Transverse colon (tissue), 4 donors: ENCODE measurements around the gene SAPCD2. TPM values are rescaled to one million over a fixed set of nuclear protein-coding genes. Genes with fewer than 3 reads are reported as not detected.
A peak's percentile ranks its signal among the peaks of the same experiment; 100 is the strongest.

Experiments used
- DNase-seq: peaks from one replicate; pipeline ENCODE4 v3.0.0-alpha.2; 2019
- H3K27ac ChIP-seq, 4 donors: fragments of 200-600 bp; sonication (generic); 2 replicates each; pipeline ENCODE4 v1.5.1; 2016 to 2018; ENCODE audit warnings: inconsistent platforms in 4 of 4
- H3K27me3 ChIP-seq: fragments of 200-600 bp; sonication (generic); 2 replicates; pipeline ENCODE4 v1.5.1; 2017; ENCODE audit warnings: inconsistent platforms
- H3K36me3 ChIP-seq, 4 donors: fragments of 200-600 bp; sonication (generic); 2 replicates each; pipeline ENCODE4 v1.5.1; 2017 to 2019; ENCODE audit warnings: inconsistent platforms in 4 of 4
- H3K4me1 ChIP-seq, 4 donors: fragments of 200-600 bp; sonication (generic); 2 replicates each; pipeline ENCODE4 v1.5.1; 2017 to 2020; ENCODE audit warnings: inconsistent platforms in 4 of 4
- H3K4me3 ChIP-seq, 4 donors: fragments of 200-600 bp; sonication (generic); 1 replicate in 1 of 4; 2 replicates in 3 of 4; pipeline versions ENCODE4 v1.5.1 to v1.6.1; 2017 to 2019; ENCODE audit warnings: inconsistent platforms in 4 of 4
- H3K9me3 ChIP-seq, 2 donors: fragments of 200-600 bp; sonication (generic); 2 replicates each; pipeline ENCODE4 v1.5.1; 2017 to 2019; ENCODE audit warnings: inconsistent platforms in 2 of 2
- CTCF ChIP-seq, 5 experiments: fragments of 200-600 bp in 3 of 5; fragments of 450-650 bp in 2 of 5; sonication (generic) in 3 of 5; IDR thresholded peaks; 1 replicate in 2 of 5; 2 replicates in 3 of 5; pipeline ENCODE4 v1.5.1; 2016 to 2017; ENCODE audit warnings: antibody characterized with exemption in 5 of 5, inconsistent platforms in 3 of 5, mild to moderate bottlenecking in 2 of 5, moderate library complexity in 1 of 5
- EP300 ChIP-seq: sonication (generic); formaldehyde crosslinking; IDR thresholded peaks from one replicate; pipeline ENCODE4 v1.6.1; 2017; ENCODE audit warnings: antibody characterized with exemption, low read depth
- POLR2A ChIP-seq: fragments of 450-650 bp; IDR thresholded peaks from one replicate; pipeline ENCODE4 v1.6.1; 2016; ENCODE audit warnings: antibody characterized with exemption, mild to moderate bottlenecking, moderate library complexity
- POLR2AphosphoS5 ChIP-seq, 3 donors: sonication (generic); formaldehyde crosslinking; IDR thresholded peaks; one replicate each; pipeline ENCODE4 v1.6.1; 2016; ENCODE audit warnings: antibody characterized with exemption in 3 of 3
- WGBS, 2 donors: methylation state at CpG; one replicate each; pipeline ENCODE4 v1.1.5; 2018; ENCODE audit warnings: low coverage in 1 of 2; 5-methylcytosine and 5-hydroxymethylcytosine counted together
- in situ Hi-C, 4 donors: fragments of 200-750 bp; cut with MboI; loops; one replicate each; pipeline versions ENCODE4 v1.15.0 to v1.15.1; 2017; ENCODE audit warnings: low sequenced_read_pairs in 3 of 4, low pct_ligation_motif_present in 1 of 4, low pct_unique_long_range_greater_than_20kb in 1 of 4
- intact Hi-C: fragments of 100-400 bp; cut with DNase I; formaldehyde crosslinking; loops from one replicate; pipeline ENCODE4 v1.15.1; 2023; ENCODE audit warnings: low total_unique reads
- total RNA-seq, 4 donors: library from RNA; depleted of rRNA; stranded (reverse); fragments of >200 nt; gene quantifications; one replicate each; pipeline ENCODE4 v1.1.0, GENCODE V29; 2016

SAPCD2 gene
- total RNA-seq, 4 donors from 2014 or later, result 0.37 to 37.2 (median 3.3) TPM

GRCh38 chr9:137041124-137041523 is 29.2 kb downstream of the SAPCD2 start:
- intact Hi-C loops, result no loop called here
- TF ChIP-seq POLR2A (no peak), POLR2AphosphoS5 (IDR thresholded peaks at IDR 0.05) (no peak), CTCF (IDR thresholded peaks at IDR 0.05) (no peak), EP300 (no peak)
- no peaks in the 10 kb centered on the region for H3K36me3 ChIP-seq
- peaks cover 26% of the 10 kb centered on the region for H3K27me3 ChIP-seq
- peak overlapping the region in 1 of 4 donors; percentile 30 for H3K27ac ChIP-seq
- in situ Hi-C loops, result loop anchor here in 3 of 4 donors (10.0 to 25.0 kb wide), 2 partner anchors 254 to 256 kb away; partner anchors contain the start of genes CCDC183 (in 2 of the 3) and TMEM141 (in 2 of the 3)
- WGBS, 2 donors, result 54% methylated on average over 16 of the region's 16 CpGs; no CpG with 5 or more reads in 1 of the 2 donors
- H3K4me3 ChIP-seq, result no peak overlapping the region
- H3K9me3 ChIP-seq, result no peaks in the 10 kb centered on the region
- peaks cover 19 to 27% (median 22%) of the 10 kb centered on the region in 4 donors for H3K4me1 ChIP-seq
- DNase-seq, result no peak

- Histone ChIP-seq H3K4me3 (no peak overlapping the region), H3K27ac (peak overlapping the region in 1 of 4 donors; percentile 30), H3K36me3 (no peaks in the 10 kb centered on the region), H3K27me3 (peaks cover 22% of the 10 kb centered on the region), H3K9me3 (no peaks in the 10 kb centered on the region), H3K4me1 (peaks cover 17 to 24% (median 20%) of the 10 kb centered on the region in 4 donors)
- WGBS, 2 donors, result 80% methylated on average over 17 of the region's 23 CpGs; no CpG with 5 or more reads in 1 of the 2 donors
- TF ChIP-seq POLR2AphosphoS5 (IDR thresholded peaks at IDR 0.05) (no peak), POLR2A (no peak), CTCF (IDR thresholded peaks at IDR 0.05) (no peak), EP300 (no peak)
- DNase-seq, result no peak
- in situ Hi-C loops (loop anchor here in 3 of 4 donors (10.0 to 25.0 kb wide), 2 partner anchors 253 to 256 kb away; partner anchors contain the start of genes CCDC183 (in 2 of the 3) and TMEM141 (in 2 of the 3)), intact Hi-C loops (no loop called here)
Observed at GRCh38 chr9:137040568-137040967, 29.8 kb downstream of the SAPCD2 start.

GRCh38 chr9:137039611-137040366 is 30.6 kb downstream of the SAPCD2 start:
- Histone ChIP-seq H3K36me3 (no peaks in the 10 kb centered on the region), H3K9me3 (no peaks in the 10 kb centered on the region), H3K27ac (no peak overlapping the region), H3K27me3 (peaks cover 15% of the 10 kb centered on the region), H3K4me3 (no peak overlapping the region), H3K4me1 (peaks cover 15 to 24% (median 19%) of the 10 kb centered on the region in 4 donors)
- DNase-seq, result no peak
- 91% methylated on average over 32 of the region's 32 CpGs; no CpG with 5 or more reads in 1 of the 2 donors for WGBS, 2 donors
- intact Hi-C loops (no loop called here), in situ Hi-C loops (loop anchor here (10.0 to 25.0 kb wide), 2 partner anchors 252 to 255 kb away; partner anchors contain the start of genes CCDC183 (in 2 of the 4) and TMEM141 (in 2 of the 4))
- TF ChIP-seq CTCF (IDR thresholded peaks at IDR 0.05), result no peak
- TF ChIP-seq EP300, result no peak
- no peak for TF ChIP-seq POLR2AphosphoS5 (IDR thresholded peaks at IDR 0.05)
- no peak for TF ChIP-seq POLR2A

- WGBS, 2 donors, result 60 to 85% methylated on average over 2 to 9 of the region's 9 CpGs
- intact Hi-C loops, result no loop called here
Observed at GRCh38 chr9:137038916-137039315, 31.4 kb downstream of the SAPCD2 start.

More at GRCh38 chr9:137038916-137039315, 31.4 kb downstream of the SAPCD2 start:
- H3K4me3 ChIP-seq, result no peak overlapping the region
- H3K9me3 ChIP-seq, result no peaks in the 10 kb centered on the region
- H3K36me3 ChIP-seq, result no peaks in the 10 kb centered on the region
- DNase-seq, result no peak
- H3K4me1 ChIP-seq, result peaks cover 10 to 21% (median 16%) of the 10 kb centered on the region in 4 donors
- H3K27ac ChIP-seq, result no peak overlapping the region
- peaks cover 6% of the 10 kb centered on the region for H3K27me3 ChIP-seq
- TF ChIP-seq POLR2AphosphoS5 (IDR thresholded peaks at IDR 0.05) (no peak), EP300 (no peak), CTCF (IDR thresholded peaks at IDR 0.05) (no peak), POLR2A (no peak)
- in situ Hi-C loops, result loop anchor here in 3 of 4 donors (10.0 to 25.0 kb wide), 2 partner anchors 252 to 254 kb away; partner anchors contain the start of genes CCDC183 (in 2 of the 3) and TMEM141 (in 2 of the 3)
